A549 (cell line): Measurements from ENCODE around the gene TNS1. TPM values are rescaled to one million over a fixed set of nuclear protein-coding genes. Genes with fewer than 3 reads are reported as not detected.

Source experiments
- ATAC-seq, 2 experiments: fragments of 200-7000 bp in 1 of 2; fragments of >200 bp in 1 of 2; cut with Nextera tagmentation in 1 of 2; cut with Tn5 transposase in 1 of 2; 3 replicates each; pipeline versions ENCODE4 v1.8.0 to v1.9.1; 2018 to 2020; ENCODE audit warnings: mild to moderate bottlenecking in 1 of 2, moderate library complexity in 1 of 2
- CTCF ChIA-PET: fragments of 300-600 bp; sonication (Branson Sonifier 250); formaldehyde crosslinking; extraction: SDS; loops from one replicate; lab custom pipeline; 2021; ENCODE audit warnings: antibody characterized with exemption, inconsistent platforms; lab: Yijun Ruan, JAX
- POLR2A ChIA-PET: fragments of 350-600 bp; formaldehyde crosslinking; extraction: SDS; loops from one replicate; lab custom pipeline; 2021; ENCODE audit warnings: antibody characterized with exemption, inconsistent platforms; lab: Yijun Ruan, JAX
- DNase-seq, 2 experiments: peaks; one replicate each; pipeline versions ENCODE4 v3.0.0 to v3.0.0-alpha.2; 2011 to 2016; ENCODE audit warnings: low read depth in 1 of 2, low spot score in 1 of 2
- FAIRE-seq: peaks from 2 replicates; lab custom pipeline; 2011; peaks lifted over from hg19 to GRCh38; lab: Jason Lieb, UNC
- H3K27ac ChIP-seq, 2 experiments: fragments of >200 bp; sonication (Bioruptor Twin); formaldehyde crosslinking; 3 replicates each; pipeline ENCODE4 v1.5.1; 2016 to 2017
- H3K4me1 ChIP-seq: fragments of >200 bp; sonication (Bioruptor Twin); formaldehyde crosslinking; 3 replicates; pipeline ENCODE4 v1.6.1; 2016
- H3K4me2 ChIP-seq: fragments of >200 bp; sonication (Bioruptor Twin); formaldehyde crosslinking; 3 replicates; pipeline ENCODE4 v1.6.1; 2016
- H3K4me3 ChIP-seq: fragments of >200 bp; sonication (Bioruptor Twin); formaldehyde crosslinking; 3 replicates; pipeline ENCODE4 v1.5.1; 2016
- H3K9me3 ChIP-seq: fragments of >200 bp; sonication (Bioruptor Twin); formaldehyde crosslinking; 3 replicates; pipeline ENCODE4 v1.6.1; 2016
- CBX2 ChIP-seq: fragments of 200-600 bp; sonication (generic); IDR thresholded peaks from 2 replicates; pipeline ENCODE4 v1.6.1; 2016; ENCODE audit warnings: low read depth, mild to moderate bottlenecking, borderline replicate concordance
- CBX8 ChIP-seq: fragments of 200-600 bp; sonication (generic); IDR thresholded peaks from 2 replicates; pipeline ENCODE4 v1.6.1; 2016
- CEBPB ChIP-seq, 2 experiments: fragments of >200 bp in 1 of 2; sonication (Bioruptor Twin) in 1 of 2; formaldehyde crosslinking in 1 of 2; IDR thresholded peaks; 2 replicates each; pipeline ENCODE4 v1.6.1; 2012 to 2016
- CHD4 ChIP-seq: fragments of 200-600 bp; sonication (generic); IDR thresholded peaks from 2 replicates; pipeline ENCODE4 v1.6.1; 2016; ENCODE audit warnings: antibody characterized with exemption, mild to moderate bottlenecking, borderline replicate concordance
- EHMT2 ChIP-seq: fragments of 200-600 bp; sonication (generic); IDR thresholded peaks from 2 replicates; pipeline ENCODE4 v1.6.1; 2016; ENCODE audit warnings: antibody characterized with exemption, low read depth, mild to moderate bottlenecking, moderate library complexity
- ESRRA ChIP-seq: fragments of 150-350 bp; IDR thresholded peaks from 2 replicates; pipeline ENCODE4 v1.6.1; 2014; ENCODE audit warnings: mild to moderate bottlenecking, low read length, borderline replicate concordance
- FOXS1 ChIP-seq: fragments of 250-450 bp; sonication (Bioruptor Pico); IDR thresholded peaks from 2 replicates; pipeline ENCODE4 v1.5.0; 2020; ENCODE audit warnings: mild to moderate bottlenecking, moderate library complexity
- HOXA7 ChIP-seq: fragments of 250-450 bp; sonication (Bioruptor Pico); IDR thresholded peaks from 2 replicates; pipeline ENCODE4 v1.5.0; 2020; ENCODE audit warnings: mild to moderate bottlenecking, moderate library complexity
- HOXB13 ChIP-seq: fragments of 250-450 bp; sonication (Bioruptor Pico); IDR thresholded peaks from 2 replicates; pipeline ENCODE4 v1.5.0; 2020; ENCODE audit warnings: low read depth, mild to moderate bottlenecking, moderate library complexity
- HOXB5 ChIP-seq: fragments of 250-450 bp; sonication (Bioruptor Pico); IDR thresholded peaks from 2 replicates; pipeline ENCODE4 v1.5.0; 2020; ENCODE audit warnings: mild to moderate bottlenecking, moderate library complexity
- KDM1A ChIP-seq: fragments of 200-600 bp; sonication (generic); IDR thresholded peaks from 2 replicates; pipeline ENCODE4 v1.6.1; 2016; ENCODE audit warnings: low read depth, mild to moderate bottlenecking
- KDM5A ChIP-seq: fragments of 200-600 bp; sonication (generic); IDR thresholded peaks from 2 replicates; pipeline ENCODE4 v1.6.1; 2016; ENCODE audit warnings: antibody characterized with exemption, mild to moderate bottlenecking
- MAZ ChIP-seq: fragments of 150-350 bp; IDR thresholded peaks from 2 replicates; pipeline ENCODE4 v1.6.1; 2014; ENCODE audit warnings: antibody characterized with exemption, low read depth, low read length, borderline replicate concordance
- MYC ChIP-seq: IDR thresholded peaks from 2 replicates; pipeline ENCODE4 v1.6.1; 2012; ENCODE audit warnings: mild to moderate bottlenecking, inconsistent platforms, low read length, improper control_type of control experiment, borderline replicate concordance
- NPAS2 ChIP-seq: fragments of 250-450 bp; sonication (Bioruptor Pico); IDR thresholded peaks from 2 replicates; pipeline ENCODE4 v1.8.0; 2022; ENCODE audit warnings: mild to moderate bottlenecking, moderate library complexity, borderline replicate concordance
- PBX3 ChIP-seq: IDR thresholded peaks from 2 replicates; pipeline ENCODE4 v1.6.1; 2012
- PHF8 ChIP-seq: fragments of 200-600 bp; sonication (generic); IDR thresholded peaks from 2 replicates; pipeline ENCODE4 v1.6.1; 2016; ENCODE audit warnings: low read depth, mild to moderate bottlenecking, antibody characterized with exemption, moderate library complexity, borderline replicate concordance
- POLR2A ChIP-seq: IDR thresholded peaks from 2 replicates; pipeline ENCODE4 v1.6.1; 2012; ENCODE audit warnings: mild to moderate bottlenecking, low read length
- RARB ChIP-seq: fragments of 250-450 bp; sonication (Bioruptor Pico); IDR thresholded peaks from 2 replicates; pipeline ENCODE4 v1.8.0; 2021; ENCODE audit warnings: mild to moderate bottlenecking, moderate library complexity
- RFX5 ChIP-seq: fragments of 450-650 bp; IDR thresholded peaks from 2 replicates; pipeline ENCODE4 v1.7.1; 2014; ENCODE audit warnings: antibody characterized with exemption, mild to moderate bottlenecking, moderate library complexity
- SMC3 ChIP-seq: fragments of >200 bp; sonication (Bioruptor Twin); formaldehyde crosslinking; IDR thresholded peaks from 3 replicates; pipeline ENCODE4 v1.6.1; 2018; ENCODE audit warnings: inconsistent platforms
- SREBF2 ChIP-seq: fragments of 450-650 bp; IDR thresholded peaks from 2 replicates; pipeline ENCODE4 v1.6.1; 2014; ENCODE audit warnings: mild to moderate bottlenecking, moderate library complexity
- USF2 ChIP-seq: fragments of 450-650 bp; IDR thresholded peaks from 2 replicates; pipeline ENCODE4 v1.6.1; 2014; ENCODE audit warnings: antibody characterized with exemption
- ZC3H11A ChIP-seq: fragments of 450-650 bp; IDR thresholded peaks from 2 replicates; pipeline ENCODE4 v1.6.1; 2014; ENCODE audit warnings: antibody characterized with exemption, mild to moderate bottlenecking
- ZSCAN20 ChIP-seq: fragments of 250-450 bp; sonication (Bioruptor Pico); IDR thresholded peaks from 2 replicates; pipeline ENCODE4 v1.8.0; 2022; ENCODE audit warnings: mild to moderate bottlenecking, moderate library complexity
- WGBS: methylation state at CpG from one replicate; pipeline ENCODE4 v1.1.6; 2017; ENCODE audit errors: missing lambda C conversion rate; 5-methylcytosine and 5-hydroxymethylcytosine counted together
- polyA plus RNA-seq, 4 experiments: library from polyadenylated mRNA; depleted of rRNA in 3 of 4; stranded (reverse); fragments of >200 nt; fragmentation: RNase III in 1 of 4; extraction: RNeasy Plus Mini Kit Qiagen cat#74134 plus additional on column Dnase treatment in 1 of 4; gene quantifications; 2 replicates in 3 of 4; 3 replicates in 1 of 4; pipeline ENCODE4 v1.2.3, GENCODE V29; 2011 to 2017
- TF ChIP-seq, protein P1 (sequence below): fragments of >200 bp; sonication (Bioruptor Twin); formaldehyde crosslinking; IDR thresholded peaks from 3 replicates; pipeline ENCODE4 v1.5.1; 2016
- TF ChIP-seq, protein P2 (sequence below): fragments of >200 bp; sonication (Bioruptor Twin); formaldehyde crosslinking; IDR thresholded peaks from 2 replicates; pipeline ENCODE4 v1.6.1; 2016
- TF ChIP-seq, protein P3 (sequence below): fragments of 250-450 bp; sonication (Bioruptor Pico); IDR thresholded peaks from 2 replicates; pipeline ENCODE4 v1.5.0; 2020; ENCODE audit warnings: low read depth, mild to moderate bottlenecking, moderate library complexity
- TF ChIP-seq, protein P4 (sequence below): IDR thresholded peaks from 2 replicates; pipeline ENCODE4 v1.6.1; 2012

TNS1 gene
- polyA plus RNA-seq, 2 of the 4 experiments (the other 2 are of a cell fraction) = 4.9 to 10.6 TPM

DNA sequence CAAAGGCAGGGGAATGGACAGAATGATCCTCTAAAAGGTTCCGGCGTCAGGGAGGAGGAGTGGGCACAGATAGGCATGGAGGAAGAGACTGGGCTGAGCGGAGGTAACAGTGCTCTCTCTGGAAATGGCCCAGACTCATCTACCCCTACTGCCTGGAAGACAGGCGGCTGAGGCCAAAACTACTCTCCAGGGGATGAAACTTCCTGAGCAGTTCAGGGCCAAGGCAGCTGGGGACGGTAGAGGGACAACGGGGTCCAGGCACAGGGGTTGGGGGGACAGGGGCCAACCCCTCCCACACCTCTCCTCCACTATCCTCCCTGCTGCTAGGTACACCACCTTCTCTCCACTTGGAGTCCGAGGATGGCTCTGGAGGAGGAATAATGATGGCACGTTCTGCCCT is 94.3 kb downstream of the TNS1 start:
- no peak for ATAC-seq
- WGBS = 70% methylated on average over 8 of the region's 8 CpGs
- H3K4me2 ChIP-seq = no peak overlapping the region
- H3K9me3 ChIP-seq = no peaks in the 10 kb centered on the region; the same call in 2 of the 3 replicates
- no peak for TF ChIP-seq NPAS2 (CRISPR knock-in tag)
- no peak for TF ChIP-seq CBX8
- TF ChIP-seq MAZ = no peak
- TF ChIP-seq, protein P1, sequence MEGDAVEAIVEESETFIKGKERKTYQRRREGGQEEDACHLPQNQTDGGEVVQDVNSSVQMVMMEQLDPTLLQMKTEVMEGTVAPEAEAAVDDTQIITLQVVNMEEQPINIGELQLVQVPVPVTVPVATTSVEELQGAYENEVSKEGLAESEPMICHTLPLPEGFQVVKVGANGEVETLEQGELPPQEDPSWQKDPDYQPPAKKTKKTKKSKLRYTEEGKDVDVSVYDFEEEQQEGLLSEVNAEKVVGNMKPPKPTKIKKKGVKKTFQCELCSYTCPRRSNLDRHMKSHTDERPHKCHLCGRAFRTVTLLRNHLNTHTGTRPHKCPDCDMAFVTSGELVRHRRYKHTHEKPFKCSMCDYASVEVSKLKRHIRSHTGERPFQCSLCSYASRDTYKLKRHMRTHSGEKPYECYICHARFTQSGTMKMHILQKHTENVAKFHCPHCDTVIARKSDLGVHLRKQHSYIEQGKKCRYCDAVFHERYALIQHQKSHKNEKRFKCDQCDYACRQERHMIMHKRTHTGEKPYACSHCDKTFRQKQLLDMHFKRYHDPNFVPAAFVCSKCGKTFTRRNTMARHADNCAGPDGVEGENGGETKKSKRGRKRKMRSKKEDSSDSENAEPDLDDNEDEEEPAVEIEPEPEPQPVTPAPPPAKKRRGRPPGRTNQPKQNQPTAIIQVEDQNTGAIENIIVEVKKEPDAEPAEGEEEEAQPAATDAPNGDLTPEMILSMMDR = no peak
- TF ChIP-seq, protein P2, sequence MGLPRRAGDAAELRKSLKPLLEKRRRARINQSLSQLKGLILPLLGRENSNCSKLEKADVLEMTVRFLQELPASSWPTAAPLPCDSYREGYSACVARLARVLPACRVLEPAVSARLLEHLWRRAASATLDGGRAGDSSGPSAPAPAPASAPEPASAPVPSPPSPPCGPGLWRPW = no peak
- no peak for TF ChIP-seq CBX2
- no peak for TF ChIP-seq ESRRA
- no peak for TF ChIP-seq SMC3
- TF ChIP-seq, all 56 proteins: peak for 0
- DNase-seq (no peak), FAIRE-seq (no peak)
- Histone ChIP-seq H3K4me1 (peaks cover 33% of the 10 kb centered on the region), H3K27ac (0 out of 6 replicates have a peak overlapping the region, but pooled peaks of 1 of the 2 experiments have one; percentile 20), H3K4me3 (no peak overlapping the region)
- CTCF ChIA-PET = interaction anchor here (0.9 to 5.1 kb wide), 4 partner anchors 8 to 123 kb away, joined by 3 to 28 read pairs (median 3); no protein-coding TSS in a partner anchor
- POLR2A ChIA-PET = no interaction called here

- no peak overlapping the region for H3K4me3 ChIP-seq
- peaks cover 3% of the 10 kb centered on the region; the same call in 1 of the 3 replicates for H3K9me3 ChIP-seq
- no peak overlapping the region for H3K4me2 ChIP-seq
- ATAC-seq (no peak), FAIRE-seq (no peak), DNase-seq (no peak)
- ChIA-PET CTCF (interaction anchor here (0.7 kb wide), 1 partner anchor 119 kb away, joined by 3 read pairs; no protein-coding TSS in a partner anchor), POLR2A (no interaction called here)
- 100% methylated on average over 3 of the region's 3 CpGs for WGBS
- TF ChIP-seq USF2 = no peak
- TF ChIP-seq KDM1A = no peak
- no peak for TF ChIP-seq FOXS1 (CRISPR knock-in tag)
- no peak for TF ChIP-seq RFX5
- no peak for TF ChIP-seq PBX3
- TF ChIP-seq, protein P3, sequence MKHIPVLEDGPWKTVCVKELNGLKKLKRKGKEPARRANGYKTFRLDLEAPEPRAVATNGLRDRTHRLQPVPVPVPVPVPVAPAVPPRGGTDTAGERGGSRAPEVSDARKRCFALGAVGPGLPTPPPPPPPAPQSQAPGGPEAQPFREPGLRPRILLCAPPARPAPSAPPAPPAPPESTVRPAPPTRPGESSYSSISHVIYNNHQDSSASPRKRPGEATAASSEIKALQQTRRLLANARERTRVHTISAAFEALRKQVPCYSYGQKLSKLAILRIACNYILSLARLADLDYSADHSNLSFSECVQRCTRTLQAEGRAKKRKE = no peak
- H3K4me1 ChIP-seq = peaks cover 39% of the 10 kb centered on the region
- H3K27ac ChIP-seq = peak overlapping the region in 1 of 2 experiments; percentile 89; a peak in 1 of 6 replicates
These were observed 95.5 kb downstream of the TNS1 start for GRCh38 chr2:217907266-217907665.

DNA sequence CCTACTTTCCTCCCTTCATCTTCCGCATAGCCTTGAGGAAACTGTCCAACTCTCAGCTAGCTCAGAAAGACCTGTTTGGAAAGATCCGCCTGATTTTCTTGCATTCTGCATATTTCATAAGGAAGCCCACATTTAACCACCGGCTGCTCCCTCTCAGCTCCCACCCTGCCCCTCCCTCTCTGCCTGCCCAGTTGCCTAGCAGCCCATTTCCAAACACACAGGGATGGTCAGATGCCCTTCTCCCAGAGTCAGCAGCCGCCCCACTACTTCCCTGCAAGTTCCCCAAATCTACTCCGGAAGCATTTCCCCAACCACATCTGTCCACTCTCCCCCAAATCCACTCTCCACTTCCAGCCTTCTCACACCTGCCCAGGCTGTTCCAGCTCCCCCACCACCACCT is 96.0 kb downstream of the TNS1 start:
- WGBS = 58% methylated on average over 5 of the region's 5 CpGs
- ChIA-PET CTCF (interaction anchor here (0.7 to 1.1 kb wide), 2 partner anchors 9 to 118 kb away, joined by 3 read pairs; no protein-coding TSS in a partner anchor), POLR2A (no interaction called here)
- FAIRE-seq (no peak), ATAC-seq (no peak), DNase-seq (no peak)
- Histone ChIP-seq H3K4me2 (no peak overlapping the region), H3K4me3 (no peak overlapping the region), H3K4me1 (peaks cover 39% of the 10 kb centered on the region), H3K9me3 (peaks cover 3% of the 10 kb centered on the region; the same call in 1 of the 3 replicates), H3K27ac (peak overlapping the region in 1 of 2 experiments; percentile 89; a peak in 1 of 6 replicates)
- no peak for TF ChIP-seq CEBPB (IDR thresholded peaks at IDR 0.05)
- TF ChIP-seq HOXA7 (CRISPR knock-in tag) = no peak
- no peak for TF ChIP-seq SREBF2
- TF ChIP-seq ZSCAN20 (CRISPR knock-in tag) = no peak
- TF ChIP-seq, protein P4, sequence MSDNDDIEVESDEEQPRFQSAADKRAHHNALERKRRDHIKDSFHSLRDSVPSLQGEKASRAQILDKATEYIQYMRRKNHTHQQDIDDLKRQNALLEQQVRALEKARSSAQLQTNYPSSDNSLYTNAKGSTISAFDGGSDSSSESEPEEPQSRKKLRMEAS = no peak
- TF ChIP-seq RARB (CRISPR knock-in tag) = no peak
- TF ChIP-seq SMC3 = no peak
- no peak for TF ChIP-seq PHF8
- no peak for TF ChIP-seq KDM5A
- TF ChIP-seq MYC = no peak
- TF ChIP-seq ZC3H11A = no peak
- no peak for TF ChIP-seq CHD4
- no peak for TF ChIP-seq EHMT2
- TF ChIP-seq, protein P2 = no peak
- TF ChIP-seq HOXB13 (CRISPR knock-in tag) = no peak
- no peak for TF ChIP-seq CBX8
- TF ChIP-seq CBX2 = no peak
- no peak for TF ChIP-seq HOXB5
- no peak for TF ChIP-seq POLR2A
